Measurements from ENCODE around the gene KCNIP1.

GRCh38 chr5:170716396-170716795 is 212.6 kb downstream of the KCNIP1 start:
- TF ChIP-seq CTCF (IDR thresholded peaks at IDR 0.05) (no peak), POLR2A (IDR thresholded peaks at IDR 0.05) (no peak), POLR2AphosphoS5 (IDR thresholded peaks at IDR 0.05) (no peak)
